ENCODE results near the gene ADAMTS18.

ADAMTS18 gene

GRCh38 chr16:77394699-77395098, 40.1 kb downstream of the ADAMTS18 start:
- H3K9ac ChIP-seq (ENCODE audit: low read length), result no peak overlapping the region
- H3K4me1 ChIP-seq (ENCODE audit: control insufficient read depth, insufficient read depth, low read length), result no peaks in the 10 kb centered on the region
- no peaks in the 10 kb centered on the region for H3K9me3 ChIP-seq (ENCODE audit: control insufficient read depth, insufficient read depth, low read depth, low read length)
- no peak overlapping the region for H3K27ac ChIP-seq (ENCODE audit: low read depth, low read length)
- H3K36me3 ChIP-seq (ENCODE audit: control insufficient read depth, insufficient read depth, low read length), result no peaks in the 10 kb centered on the region
- no peak overlapping the region for H3K4me3 ChIP-seq (ENCODE audit: low read depth, low read length)
- H3K27me3 ChIP-seq (ENCODE audit: control insufficient read depth, insufficient read depth, low read length), result no peaks in the 10 kb centered on the region

- H3K9ac ChIP-seq (ENCODE audit: low read length), result no peak overlapping the region
- H3K4me1 ChIP-seq (ENCODE audit: control insufficient read depth, insufficient read depth, low read length), result no peaks in the 10 kb centered on the region
- H3K36me3 ChIP-seq (ENCODE audit: control insufficient read depth, insufficient read depth, low read length), result no peaks in the 10 kb centered on the region
- H3K4me3 ChIP-seq (ENCODE audit: low read depth, low read length), result no peak overlapping the region
- H3K27me3 ChIP-seq (ENCODE audit: control insufficient read depth, insufficient read depth, low read length), result no peaks in the 10 kb centered on the region
- H3K27ac ChIP-seq (ENCODE audit: low read depth, low read length), result no peak overlapping the region
- H3K9me3 ChIP-seq (ENCODE audit: control insufficient read depth, insufficient read depth, low read depth, low read length), result no peaks in the 10 kb centered on the region
Measured at GRCh38 chr16:77393955-77394354, 40.9 kb downstream of the ADAMTS18 start.

GRCh38 chr16:77387815-77388209, 47.0 kb downstream of the ADAMTS18 start:
- H3K9ac ChIP-seq (ENCODE audit: low read length), result no peak overlapping the region
- no peaks in the 10 kb centered on the region for H3K27me3 ChIP-seq (ENCODE audit: control insufficient read depth, insufficient read depth, low read length)
- H3K36me3 ChIP-seq (ENCODE audit: control insufficient read depth, insufficient read depth, low read length), result no peaks in the 10 kb centered on the region
- peaks cover 10% of the 10 kb centered on the region; the same call in 1 of the 2 replicates for H3K4me1 ChIP-seq (ENCODE audit: control insufficient read depth, insufficient read depth, low read length)
- no peak overlapping the region for H3K27ac ChIP-seq (ENCODE audit: low read depth, low read length)
- H3K4me3 ChIP-seq (ENCODE audit: low read depth, low read length), result no peak overlapping the region
- no peaks in the 10 kb centered on the region for H3K9me3 ChIP-seq (ENCODE audit: control insufficient read depth, insufficient read depth, low read depth, low read length)

- Histone ChIP-seq H3K27me3 (ENCODE audit: control insufficient read depth, insufficient read depth, low read length) (no peaks in the 10 kb centered on the region), H3K9ac (ENCODE audit: low read length) (no peak overlapping the region), H3K4me1 (ENCODE audit: control insufficient read depth, insufficient read depth, low read length) (peaks cover 10% of the 10 kb centered on the region; the same call in 1 of the 2 replicates), H3K27ac (ENCODE audit: low read depth, low read length) (no peak overlapping the region), H3K4me3 (ENCODE audit: low read depth, low read length) (no peak overlapping the region), H3K36me3 (ENCODE audit: control insufficient read depth, insufficient read depth, low read length) (no peaks in the 10 kb centered on the region), H3K9me3 (ENCODE audit: control insufficient read depth, insufficient read depth, low read depth, low read length) (no peaks in the 10 kb centered on the region)
Measured at GRCh38 chr16:77386831-77387814, 47.7 kb downstream of the ADAMTS18 start.

GRCh38 chr16:77385481-77385880, 49.4 kb downstream of the ADAMTS18 start:
- Histone ChIP-seq H3K9ac (ENCODE audit: low read length) (no peak overlapping the region), H3K4me3 (ENCODE audit: low read depth, low read length) (no peak overlapping the region), H3K4me1 (ENCODE audit: control insufficient read depth, insufficient read depth, low read length) (peaks cover 10% of the 10 kb centered on the region; the same call in 1 of the 2 replicates), H3K27me3 (ENCODE audit: control insufficient read depth, insufficient read depth, low read length) (no peaks in the 10 kb centered on the region), H3K27ac (ENCODE audit: low read depth, low read length) (no peak overlapping the region), H3K9me3 (ENCODE audit: control insufficient read depth, insufficient read depth, low read depth, low read length) (no peaks in the 10 kb centered on the region), H3K36me3 (ENCODE audit: control insufficient read depth, insufficient read depth, low read length) (no peaks in the 10 kb centered on the region)

GRCh38 chr16:77383606-77384187, 51.1 kb downstream of the ADAMTS18 start:
- no peaks in the 10 kb centered on the region for H3K27me3 ChIP-seq (ENCODE audit: control insufficient read depth, insufficient read depth, low read length)
- H3K4me1 ChIP-seq (ENCODE audit: control insufficient read depth, insufficient read depth, low read length), result peaks cover 10% of the 10 kb centered on the region; the same call in 1 of the 2 replicates
- no peak overlapping the region for H3K4me3 ChIP-seq (ENCODE audit: low read depth, low read length)
- no peaks in the 10 kb centered on the region for H3K9me3 ChIP-seq (ENCODE audit: control insufficient read depth, insufficient read depth, low read depth, low read length)
- no peak overlapping the region for H3K27ac ChIP-seq (ENCODE audit: low read depth, low read length)
- no peak overlapping the region for H3K9ac ChIP-seq (ENCODE audit: low read length)
- no peaks in the 10 kb centered on the region for H3K36me3 ChIP-seq (ENCODE audit: control insufficient read depth, insufficient read depth, low read length)

GRCh38 chr16:77376358-77376757, 58.5 kb downstream of the ADAMTS18 start:
- no peaks in the 10 kb centered on the region for H3K36me3 ChIP-seq (ENCODE audit: control insufficient read depth, insufficient read depth, low read length)

GRCh38 chr16:77375396-77375795, 59.4 kb downstream of the ADAMTS18 start:
- Histone ChIP-seq H3K4me3 (ENCODE audit: low read depth, low read length) (no peak overlapping the region), H3K36me3 (ENCODE audit: control insufficient read depth, insufficient read depth, low read length) (no peaks in the 10 kb centered on the region), H3K4me1 (ENCODE audit: control insufficient read depth, insufficient read depth, low read length) (peaks cover 18% of the 10 kb centered on the region), H3K9ac (ENCODE audit: low read length) (no peak overlapping the region), H3K27me3 (ENCODE audit: control insufficient read depth, insufficient read depth, low read length) (no peaks in the 10 kb centered on the region), H3K27ac (ENCODE audit: low read depth, low read length) (no peak overlapping the region), H3K9me3 (ENCODE audit: control insufficient read depth, insufficient read depth, low read depth, low read length) (no peaks in the 10 kb centered on the region)

More at GRCh38 chr16:77376358-77376757, 58.5 kb downstream of the ADAMTS18 start:
- no peak overlapping the region for H3K4me3 ChIP-seq (ENCODE audit: low read depth, low read length)
- no peak overlapping the region for H3K9ac ChIP-seq (ENCODE audit: low read length)
- no peaks in the 10 kb centered on the region for H3K27me3 ChIP-seq (ENCODE audit: control insufficient read depth, insufficient read depth, low read length)
- H3K4me1 ChIP-seq (ENCODE audit: control insufficient read depth, insufficient read depth, low read length), result peaks cover 18% of the 10 kb centered on the region
- no peaks in the 10 kb centered on the region for H3K9me3 ChIP-seq (ENCODE audit: control insufficient read depth, insufficient read depth, low read depth, low read length)
- H3K27ac ChIP-seq (ENCODE audit: low read depth, low read length), result no peak overlapping the region

- no peaks in the 10 kb centered on the region for H3K27me3 ChIP-seq (ENCODE audit: control insufficient read depth, insufficient read depth, low read length)
- H3K9ac ChIP-seq (ENCODE audit: low read length), result no peak overlapping the region
- peaks cover 18% of the 10 kb centered on the region for H3K4me1 ChIP-seq (ENCODE audit: control insufficient read depth, insufficient read depth, low read length)
- H3K36me3 ChIP-seq (ENCODE audit: control insufficient read depth, insufficient read depth, low read length), result no peaks in the 10 kb centered on the region
- no peaks in the 10 kb centered on the region for H3K9me3 ChIP-seq (ENCODE audit: control insufficient read depth, insufficient read depth, low read depth, low read length)
- 0 out of 2 replicates have a peak overlapping the region, but pooled peaks have one; percentile 21 for H3K4me3 ChIP-seq (ENCODE audit: low read depth, low read length)
- no peak overlapping the region for H3K27ac ChIP-seq (ENCODE audit: low read depth, low read length)
Measured at GRCh38 chr16:77374384-77374783, 60.5 kb downstream of the ADAMTS18 start.

GRCh38 chr16:77373726-77374125, 61.1 kb downstream of the ADAMTS18 start:
- H3K36me3 ChIP-seq (ENCODE audit: control insufficient read depth, insufficient read depth, low read length), result no peaks in the 10 kb centered on the region
- H3K27ac ChIP-seq (ENCODE audit: low read depth, low read length), result no peak overlapping the region
- H3K9ac ChIP-seq (ENCODE audit: low read length), result no peak overlapping the region
- peaks cover 18% of the 10 kb centered on the region for H3K4me1 ChIP-seq (ENCODE audit: control insufficient read depth, insufficient read depth, low read length)
- H3K9me3 ChIP-seq (ENCODE audit: control insufficient read depth, insufficient read depth, low read depth, low read length), result no peaks in the 10 kb centered on the region
- no peaks in the 10 kb centered on the region for H3K27me3 ChIP-seq (ENCODE audit: control insufficient read depth, insufficient read depth, low read length)
- no peak overlapping the region for H3K4me3 ChIP-seq (ENCODE audit: low read depth, low read length)

- H3K27ac ChIP-seq (ENCODE audit: low read depth, low read length), result no peak overlapping the region
- H3K9ac ChIP-seq (ENCODE audit: low read length), result no peak overlapping the region
- no peak overlapping the region for H3K4me3 ChIP-seq (ENCODE audit: low read depth, low read length)
- H3K4me1 ChIP-seq (ENCODE audit: control insufficient read depth, insufficient read depth, low read length), result no peaks in the 10 kb centered on the region
- H3K36me3 ChIP-seq (ENCODE audit: control insufficient read depth, insufficient read depth, low read length), result no peaks in the 10 kb centered on the region
- no peaks in the 10 kb centered on the region for H3K27me3 ChIP-seq (ENCODE audit: control insufficient read depth, insufficient read depth, low read length)
- H3K9me3 ChIP-seq (ENCODE audit: control insufficient read depth, insufficient read depth, low read depth, low read length), result no peaks in the 10 kb centered on the region
Measured at GRCh38 chr16:77364770-77365169, 70.1 kb downstream of the ADAMTS18 start.

All from HUES6 (cell line).